NCI-H446 (cell line): Measurements from ENCODE around the gene PTH2R.
"Not testable (repeated sequence)": the region's sequence is repeated elsewhere in the genome, so short reads cannot be mapped to it uniquely, and the experiment has no call there.

Source experiments
- DNase-seq, 2 experiments: peaks; one replicate each; lab custom pipeline; 2025; lab: John Stamatoyannopoulos, UW

Gene PTH2R

DNA sequence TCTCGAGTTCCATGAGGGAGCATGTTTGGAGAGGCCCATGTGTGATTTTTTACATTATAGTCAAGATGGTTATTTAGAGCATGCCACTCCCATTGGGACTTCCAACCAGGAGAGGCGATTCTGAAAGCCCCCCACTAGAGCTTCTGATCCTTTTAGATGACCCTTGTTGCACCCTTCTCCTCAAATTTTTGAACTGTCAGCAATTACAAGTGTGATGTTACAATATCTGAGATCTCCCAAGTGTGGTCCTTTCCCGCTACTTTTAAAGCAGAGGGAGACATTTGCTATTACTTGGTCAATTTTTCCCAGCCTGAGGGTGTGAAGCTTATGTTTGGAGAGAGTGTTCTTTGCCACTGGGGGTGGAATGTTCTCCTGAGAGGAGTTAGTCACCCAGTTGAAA lies 16.7 kb upstream of the PTH2R start:
- DNase-seq, result no peak

DNA sequence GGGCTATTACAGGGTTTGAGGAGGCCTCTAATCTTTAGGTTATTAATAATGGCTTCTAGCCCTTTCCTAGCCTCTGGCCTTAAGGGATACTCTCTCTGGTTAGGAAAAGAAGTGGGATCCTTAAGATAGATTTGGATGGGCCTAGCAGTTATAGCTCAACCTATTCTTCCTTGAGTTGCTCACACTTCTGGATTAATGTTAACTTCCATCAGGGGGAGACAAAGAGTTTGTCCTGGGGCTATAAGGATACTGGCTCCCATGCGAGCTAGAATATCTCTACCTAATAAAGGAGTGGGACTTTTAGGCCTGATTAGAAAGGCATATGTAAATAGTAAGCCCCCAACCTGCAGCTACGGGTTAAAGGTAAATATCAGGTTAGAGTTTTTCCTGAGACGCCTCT lies 14.3 kb upstream of the PTH2R start:
- DNase-seq, result no peak

GRCh38 chr2:208396796-208397195 lies 9.8 kb upstream of the PTH2R start:
- not testable (repeated sequence) for DNase-seq

DNA sequence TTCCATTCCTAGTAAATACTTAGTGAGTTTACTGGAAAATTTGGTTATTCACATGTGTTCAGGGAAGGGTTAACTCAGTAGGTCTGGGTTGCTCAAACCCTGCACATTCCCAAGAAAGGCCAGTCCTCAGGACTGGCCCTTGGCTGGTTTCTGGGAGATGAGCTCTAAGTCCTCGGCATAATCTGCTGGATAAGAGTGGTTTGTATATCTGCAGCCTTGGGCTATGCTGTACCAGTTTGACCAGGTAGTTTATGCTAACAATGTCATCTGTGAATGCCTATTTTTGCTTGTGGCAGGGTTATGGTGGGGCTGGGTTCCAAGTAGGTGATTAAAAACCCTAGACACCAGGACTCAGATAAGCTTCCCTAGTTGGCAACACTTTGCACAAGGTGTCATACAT lies 7.4 kb upstream of the PTH2R start:
- no peak for DNase-seq

DNA sequence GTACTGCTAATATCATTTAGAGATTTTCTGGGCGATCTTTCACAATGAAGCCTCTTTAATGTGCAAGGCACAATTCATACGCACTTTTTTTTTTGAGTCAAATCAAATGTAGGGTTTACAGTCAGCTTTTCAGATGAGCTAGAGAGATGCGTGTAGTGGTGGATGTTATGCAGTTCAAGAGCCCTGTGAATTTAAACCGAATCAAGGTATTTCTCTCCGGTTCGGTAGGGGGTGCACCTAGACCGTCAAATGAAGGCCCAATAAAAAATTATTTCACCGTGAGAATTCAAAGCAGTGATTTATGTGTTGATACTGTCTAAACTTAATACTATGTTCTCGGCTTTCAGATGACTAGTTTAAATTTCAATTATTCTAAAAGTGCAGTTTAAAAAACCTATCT lies 1.1 kb downstream of the PTH2R start:
- peak in 1 of 2 experiments; percentile 5 for DNase-seq

GRCh38 chr2:208413931-208414330 lies 7.3 kb downstream of the PTH2R start:
- DNase-seq, result no peak

GRCh38 chr2:208415255-208415654 lies 8.7 kb downstream of the PTH2R start:
- DNase-seq, result no peak

- no peak for DNase-seq
Measured at GRCh38 chr2:208415897-208416296, 9.3 kb downstream of the PTH2R start.

GRCh38 chr2:208426412-208427045 lies 19.9 kb downstream of the PTH2R start:
- DNase-seq, result no peak

DNA sequence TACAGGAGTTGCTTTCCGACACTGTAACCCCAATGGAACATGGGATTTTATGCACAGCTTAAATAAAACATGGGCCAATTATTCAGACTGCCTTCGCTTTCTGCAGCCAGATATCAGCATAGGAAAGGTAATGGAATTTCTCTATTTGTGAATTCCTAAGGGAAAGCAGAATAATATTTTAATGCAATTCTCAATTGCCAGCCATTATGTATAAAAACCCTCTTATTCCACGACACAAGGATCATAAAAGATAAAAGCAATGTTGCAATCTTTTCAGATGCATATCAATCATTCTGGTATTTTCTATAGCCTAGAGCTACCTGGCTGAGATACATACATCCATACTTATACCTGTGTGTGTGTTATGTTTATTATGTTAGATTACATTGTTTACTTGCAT lies 31.2 kb downstream of the PTH2R start:
- DNase-seq, result no peak

- DNase-seq, result no peak
Measured at GRCh38 chr2:208440716-208441115, 34.1 kb downstream of the PTH2R start.

- no peak for DNase-seq
Measured at GRCh38 chr2:208441951-208442350, 35.4 kb downstream of the PTH2R start.

DNA sequence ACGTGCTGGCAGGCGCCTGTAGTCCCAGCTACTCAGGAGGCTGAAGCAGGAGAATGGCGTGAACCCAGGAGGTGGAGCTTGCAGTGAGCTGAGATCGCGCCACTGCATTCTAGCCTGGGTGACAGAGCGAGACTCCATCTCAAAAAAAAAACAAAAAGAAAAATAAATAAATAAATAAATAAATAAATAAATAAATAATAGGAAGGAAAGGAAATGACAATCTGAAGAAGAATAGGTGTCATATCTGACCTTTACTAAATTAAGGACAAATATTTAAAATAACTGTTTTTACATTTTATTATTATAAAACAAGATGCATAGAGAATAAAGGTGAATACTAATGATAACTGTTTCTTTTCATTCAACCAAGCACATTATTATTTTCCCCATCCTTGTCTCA lies 40.9 kb downstream of the PTH2R start:
- DNase-seq, result not testable (repeated sequence)

- no peak for DNase-seq
Measured at GRCh38 chr2:208451061-208451460, 44.5 kb downstream of the PTH2R start.

GRCh38 chr2:208454861-208455260 lies 48.3 kb downstream of the PTH2R start:
- no peak for DNase-seq

GRCh38 chr2:208463721-208464120 lies 57.1 kb downstream of the PTH2R start:
- no peak for DNase-seq

DNA sequence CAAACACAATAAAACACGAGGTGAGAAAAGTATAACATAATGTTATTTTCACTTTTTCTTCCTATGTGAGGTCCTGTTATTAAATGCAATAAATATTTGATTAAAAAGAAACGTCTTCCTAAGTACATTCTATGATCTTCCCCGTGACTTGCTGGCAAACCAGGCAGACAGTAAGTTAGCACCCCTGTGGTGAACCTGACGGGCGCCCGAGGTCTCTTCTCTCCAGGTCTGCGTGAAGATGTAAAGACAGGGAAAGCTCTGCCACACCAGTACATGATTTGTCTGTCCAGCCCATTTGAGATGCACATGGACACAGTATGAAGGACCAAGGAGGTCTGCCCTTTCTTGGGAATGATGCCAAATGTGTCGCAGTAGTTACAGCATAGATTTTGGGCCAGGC lies 57.6 kb downstream of the PTH2R start:
- no peak for DNase-seq

- peak; percentile 14 to 75 for DNase-seq
Measured at GRCh38 chr2:208466151-208466919, 59.7 kb downstream of the PTH2R start.

DNA sequence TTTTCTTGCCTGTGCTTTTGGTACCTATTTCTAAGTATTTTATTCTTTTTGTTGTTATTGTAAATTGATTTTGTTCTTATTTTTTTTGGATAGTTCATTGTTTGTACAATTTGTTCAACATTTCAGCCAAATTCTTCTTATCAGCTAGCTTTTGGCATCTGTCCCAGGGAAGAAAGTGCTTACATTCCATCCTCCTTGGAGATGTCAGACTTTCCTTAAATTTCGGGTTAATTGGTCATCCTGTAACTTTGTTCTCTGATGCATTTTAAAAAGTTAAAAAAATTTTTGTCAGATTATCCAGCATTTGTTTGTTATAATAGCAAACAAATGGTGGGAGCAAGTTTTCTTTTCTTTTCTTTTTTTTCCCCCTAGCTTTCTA lies 60.3 kb downstream of the PTH2R start:
- no peak for DNase-seq

DNA sequence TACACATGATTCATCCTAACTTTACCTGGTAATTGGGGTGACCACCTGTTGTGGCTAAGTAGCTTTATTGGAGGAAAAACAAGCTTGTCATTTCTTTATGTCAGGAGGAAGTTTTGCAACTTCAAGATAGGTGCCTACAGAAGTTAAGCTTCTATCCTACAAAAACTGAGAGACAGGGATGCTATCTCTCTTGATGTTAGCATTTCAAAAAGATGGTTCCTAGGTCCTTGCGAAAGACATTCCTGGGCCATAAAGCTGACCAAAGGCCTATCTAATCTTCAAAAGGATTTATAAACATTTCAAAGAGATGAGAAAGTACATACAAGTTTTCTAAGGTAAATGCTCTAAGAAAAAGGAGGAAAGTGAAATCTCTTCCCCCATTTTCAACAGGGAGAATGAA lies 61.0 kb downstream of the PTH2R start:
- no peak for DNase-seq

DNA sequence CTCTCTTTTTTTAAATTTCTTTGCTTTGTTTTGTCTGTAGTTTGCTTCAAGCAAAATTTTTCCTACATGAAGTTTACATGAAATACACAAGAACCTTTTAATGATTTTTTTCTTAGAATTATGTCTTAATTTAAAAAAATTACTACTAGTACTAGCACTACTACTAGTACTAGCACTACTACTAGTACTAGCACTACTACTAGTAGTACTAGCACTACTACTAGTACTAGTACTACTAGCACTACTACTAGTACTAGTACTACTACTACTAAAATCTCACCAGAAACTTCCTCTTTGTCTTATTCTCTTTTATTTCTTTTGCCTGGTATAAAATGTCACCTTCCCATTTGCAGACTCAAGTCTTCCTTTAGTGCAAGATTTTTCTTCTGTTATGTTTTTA lies 71.1 kb downstream of the PTH2R start:
- DNase-seq, result no peak

- no peak for DNase-seq
Measured at GRCh38 chr2:208479342-208479741, 72.8 kb downstream of the PTH2R start.

DNA sequence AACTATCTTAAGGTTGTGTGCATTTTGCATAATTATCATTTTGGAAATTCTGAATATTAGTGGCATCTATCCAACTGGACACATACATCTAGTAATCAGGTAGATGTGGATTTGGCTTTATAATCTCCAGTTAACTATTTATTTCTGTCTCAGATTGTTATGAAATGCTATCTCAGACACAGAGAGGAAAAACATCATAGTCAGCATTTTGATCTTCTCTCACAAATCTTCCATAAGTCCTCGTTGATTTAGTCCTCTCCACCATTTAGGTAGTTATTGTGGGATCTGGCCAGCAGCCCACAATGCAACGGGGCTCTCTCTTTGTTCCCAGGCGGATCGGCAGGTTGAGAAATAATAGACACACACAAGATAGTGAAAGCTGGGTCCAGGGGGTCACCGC lies 75.4 kb downstream of the PTH2R start:
- DNase-seq, result not testable (repeated sequence)
